Activated CD4-positive, alpha-beta T cell treated with anti-CD3 and anti-CD28 coated beads for 48 hours (primary cell): ENCODE data around the gene NUTM1.

Source experiments
- DNase-seq: peaks from one replicate; pipeline ENCODE4 v3.0.0-alpha.2; 2020

Gene NUTM1

GRCh38 chr15:34342737-34343575 is at the start of gene NUTM1, which contains the start of gene NOP10:
Gene NUTM1, plus strand, starts transcription at chr15:34343315. Its CDS starts 382 bp downstream, at chr15:34343697.
Gene NOP10, minus strand, starts transcription at chr15:34343136. Its CDS starts 63 bp downstream, at chr15:34343073.
- DNase-seq: peak; percentile 97

GRCh38 chr15:34297059-34297458 is 46.1 kb upstream of the NUTM1 start:
- no peak for DNase-seq

- no peak for DNase-seq
Measured at GRCh38 chr15:34301058-34301457, 42.1 kb upstream of the NUTM1 start.

- DNase-seq: no peak
Measured at GRCh38 chr15:34304613-34305012, 38.5 kb upstream of the NUTM1 start.

- DNase-seq: no peak
Measured at GRCh38 chr15:34311563-34311962, 31.6 kb upstream of the NUTM1 start.

- DNase-seq: no peak
Measured at GRCh38 chr15:34314491-34315490, 28.3 kb upstream of the NUTM1 start.

- no peak for DNase-seq
Measured at GRCh38 chr15:34318277-34319079, 24.6 kb upstream of the NUTM1 start.

- no peak for DNase-seq
Measured at GRCh38 chr15:34323217-34323616, 19.9 kb upstream of the NUTM1 start.

GRCh38 chr15:34324933-34325332 is 18.2 kb upstream of the NUTM1 start:
- no peak for DNase-seq

- no peak for DNase-seq
Measured at GRCh38 chr15:34325368-34325767, 17.7 kb upstream of the NUTM1 start.

GRCh38 chr15:34327906-34328305 is 15.2 kb upstream of the NUTM1 start:
- DNase-seq: no peak

GRCh38 chr15:34329006-34329405 is 14.1 kb upstream of the NUTM1 start:
- no peak for DNase-seq

- DNase-seq: no peak
Measured at GRCh38 chr15:34330279-34330678, 12.8 kb upstream of the NUTM1 start.

- no peak for DNase-seq
Measured at GRCh38 chr15:34331809-34332208, 11.3 kb upstream of the NUTM1 start.

- no peak for DNase-seq
Measured at GRCh38 chr15:34332553-34333120, 10.5 kb upstream of the NUTM1 start.

GRCh38 chr15:34334672-34335071 is 8.4 kb upstream of the NUTM1 start:
- no peak for DNase-seq

GRCh38 chr15:34335176-34336032 is 7.7 kb upstream of the NUTM1 start:
- DNase-seq: no peak

- no peak for DNase-seq
Measured at GRCh38 chr15:34336231-34336990, 6.7 kb upstream of the NUTM1 start.

- DNase-seq: no peak
Measured at GRCh38 chr15:34336991-34337556, 6.0 kb upstream of the NUTM1 start.
